ENCODE measurements around the gene LSM3.
"Not testable (repeated sequence)": the region's sequence is repeated elsewhere in the genome, so short reads cannot be mapped to it uniquely, and the experiment has no call there.

The LSM3 gene

GRCh38 chr3:14222457-14222856, 43.8 kb downstream of the LSM3 start:
- no peak for TF ChIP-seq CTCF (IDR thresholded peaks at IDR 0.05; ENCODE audit: insufficient read depth, low read depth, low read length, missing control alignments)
- no peak overlapping the region for H3K4me3 ChIP-seq (ENCODE audit: low read length)
- DNase-seq (ENCODE audit: low read depth), result no peak

GRCh38 chr3:14222900-14223594, 44.4 kb downstream of the LSM3 start:
- TF ChIP-seq CTCF (IDR thresholded peaks at IDR 0.05; ENCODE audit: insufficient read depth, low read depth, low read length, missing control alignments), result no peak
- no peak overlapping the region for H3K4me3 ChIP-seq (ENCODE audit: low read length)
- DNase-seq (ENCODE audit: low read depth), result peak; percentile 32

GRCh38 chr3:14223595-14223994, 45.0 kb downstream of the LSM3 start:
- H3K4me3 ChIP-seq (ENCODE audit: low read length), result no peak overlapping the region
- peak; percentile 57 for DNase-seq (ENCODE audit: low read depth)
- no peak for TF ChIP-seq CTCF (IDR thresholded peaks at IDR 0.05; ENCODE audit: insufficient read depth, low read depth, low read length, missing control alignments)

GRCh38 chr3:14224895-14225294, 46.3 kb downstream of the LSM3 start:
- no peak overlapping the region for H3K4me3 ChIP-seq (ENCODE audit: low read length)
- DNase-seq (ENCODE audit: low read depth), result peak; percentile 63
- no peak for TF ChIP-seq CTCF (IDR thresholded peaks at IDR 0.05; ENCODE audit: insufficient read depth, low read depth, low read length, missing control alignments)

GRCh38 chr3:14225421-14225820, 46.8 kb downstream of the LSM3 start:
- no peak overlapping the region for H3K4me3 ChIP-seq (ENCODE audit: low read length)
- no peak for DNase-seq (ENCODE audit: low read depth)
- TF ChIP-seq CTCF (IDR thresholded peaks at IDR 0.05; ENCODE audit: insufficient read depth, low read depth, low read length, missing control alignments), result no peak

GRCh38 chr3:14226351-14226750, 47.7 kb downstream of the LSM3 start:
- not testable (repeated sequence) for H3K4me3 ChIP-seq (ENCODE audit: low read length); DNase-seq (ENCODE audit: low read depth)

- no peak for TF ChIP-seq CTCF (IDR thresholded peaks at IDR 0.05; ENCODE audit: insufficient read depth, low read depth, low read length, missing control alignments)
- H3K4me3 ChIP-seq (ENCODE audit: low read length), result no peak overlapping the region
- peak; percentile 90 for DNase-seq (ENCODE audit: low read depth)
Observed at GRCh38 chr3:14227856-14228255, 49.2 kb downstream of the LSM3 start.

Data from epithelial cell of esophagus (primary cell).